SK-N-MC (cell line): Measurements from ENCODE around the gene CNGB1.

ENCODE experiments used
- EZH2 ChIP-seq: fragments of 200-600 bp; sonication (generic); IDR thresholded peaks from one replicate; pipeline ENCODE4 v1.6.1; 2017; ENCODE audit warnings: antibody characterized with exemption
- POLR2AphosphoS5 ChIP-seq: IDR thresholded peaks from 2 replicates; pipeline ENCODE4 v1.6.1; 2012; ENCODE audit warnings: mild to moderate bottlenecking, low read depth, low read length, borderline replicate concordance

GRCh38 chr16:57938484-57938883 is 32.4 kb downstream of the CNGB1 start:
- no peak for TF ChIP-seq POLR2AphosphoS5
- TF ChIP-seq EZH2: no peak
